Upper lobe of right lung (tissue), 1 donor: ENCODE data around the gene FTHL17. TPM values are rescaled to one million over a fixed set of nuclear protein-coding genes. Genes with fewer than 3 reads are reported as not detected.

Experiments
- ATAC-seq: fragments of 200-7000 bp; cut with Tn5 transposase; one replicate; pipeline ENCODE4 v1.9.1; 2020; ENCODE audit warnings: mild to moderate bottlenecking, moderate library complexity
- DNase-seq: peaks from one replicate; pipeline ENCODE4 v3.0.0-alpha.2; 2020
- H3K27ac ChIP-seq: fragments of 200-600 bp; one replicate; pipeline ENCODE4 v1.8.0; 2022
- H3K27me3 ChIP-seq: fragments of 200-600 bp; one replicate; pipeline ENCODE4 v1.8.0; 2022; ENCODE audit warnings: mild to moderate bottlenecking
- H3K36me3 ChIP-seq: fragments of 200-600 bp; one replicate; pipeline ENCODE4 v1.8.0; 2022
- H3K4me1 ChIP-seq: fragments of 200-600 bp; one replicate; pipeline ENCODE4 v1.8.0; 2022
- H3K4me3 ChIP-seq: fragments of 200-600 bp; one replicate; pipeline ENCODE4 v1.8.0; 2022; ENCODE audit warnings: mild to moderate bottlenecking
- H3K9me3 ChIP-seq: fragments of 200-600 bp; one replicate; pipeline ENCODE4 v1.8.0; 2022
- intact Hi-C: fragments of 100-400 bp; cut with DNase I; formaldehyde crosslinking; loops from one replicate; pipeline ENCODE4 v1.11.0; 2022
- total RNA-seq: library from RNA; stranded (reverse); fragmentation: NEBNext Ultra II Directional; extraction: Animal tissue kit (Norgen Biotek cat#: 25700); gene quantifications from one replicate; pipeline ENCODE4 v1.2.1, GENCODE V29; 2021
- TF ChIP-seq, protein P1 (sequence below): fragments of 200-600 bp; IDR thresholded peaks from one replicate; pipeline ENCODE4 v1.8.0; 2022; ENCODE audit warnings: antibody characterized with exemption
- donor health status: DM: no; HTN: yes; CAD: no; lungs with severe emphysema.

The FTHL17 gene
- total RNA-seq, 1 donor from 2014 or later: not detected

DNA sequence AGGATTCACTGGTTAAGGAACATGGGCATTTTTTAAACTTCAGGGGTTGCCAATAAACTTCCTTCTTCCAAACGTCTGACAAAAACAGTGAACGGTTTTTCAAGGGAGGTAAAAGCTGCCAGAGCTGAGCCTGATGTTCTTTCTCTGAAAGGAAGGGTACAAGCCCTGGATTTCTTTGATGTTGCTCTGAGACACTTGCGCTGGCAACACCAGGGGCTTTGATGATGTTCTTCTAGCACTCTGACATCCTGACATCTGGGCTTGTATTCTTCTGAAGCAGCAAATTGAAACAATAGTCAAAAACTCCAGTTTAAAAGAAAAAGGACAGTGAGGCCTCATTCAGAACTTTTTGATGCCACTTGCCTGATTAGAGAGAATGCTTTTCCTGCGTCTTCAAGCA lies 11.8 kb downstream of the FTHL17 start:
- Histone ChIP-seq H3K27ac (no peak overlapping the region), H3K4me1 (no peaks in the 10 kb centered on the region), H3K9me3 (no peaks in the 10 kb centered on the region), H3K4me3 (no peak overlapping the region), H3K27me3 (no peaks in the 10 kb centered on the region), H3K36me3 (no peaks in the 10 kb centered on the region)
- TF ChIP-seq, protein P1, sequence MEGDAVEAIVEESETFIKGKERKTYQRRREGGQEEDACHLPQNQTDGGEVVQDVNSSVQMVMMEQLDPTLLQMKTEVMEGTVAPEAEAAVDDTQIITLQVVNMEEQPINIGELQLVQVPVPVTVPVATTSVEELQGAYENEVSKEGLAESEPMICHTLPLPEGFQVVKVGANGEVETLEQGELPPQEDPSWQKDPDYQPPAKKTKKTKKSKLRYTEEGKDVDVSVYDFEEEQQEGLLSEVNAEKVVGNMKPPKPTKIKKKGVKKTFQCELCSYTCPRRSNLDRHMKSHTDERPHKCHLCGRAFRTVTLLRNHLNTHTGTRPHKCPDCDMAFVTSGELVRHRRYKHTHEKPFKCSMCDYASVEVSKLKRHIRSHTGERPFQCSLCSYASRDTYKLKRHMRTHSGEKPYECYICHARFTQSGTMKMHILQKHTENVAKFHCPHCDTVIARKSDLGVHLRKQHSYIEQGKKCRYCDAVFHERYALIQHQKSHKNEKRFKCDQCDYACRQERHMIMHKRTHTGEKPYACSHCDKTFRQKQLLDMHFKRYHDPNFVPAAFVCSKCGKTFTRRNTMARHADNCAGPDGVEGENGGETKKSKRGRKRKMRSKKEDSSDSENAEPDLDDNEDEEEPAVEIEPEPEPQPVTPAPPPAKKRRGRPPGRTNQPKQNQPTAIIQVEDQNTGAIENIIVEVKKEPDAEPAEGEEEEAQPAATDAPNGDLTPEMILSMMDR: no peak
- ATAC-seq (no peak), DNase-seq (no peak)
- intact Hi-C loops: no loop called here

DNA sequence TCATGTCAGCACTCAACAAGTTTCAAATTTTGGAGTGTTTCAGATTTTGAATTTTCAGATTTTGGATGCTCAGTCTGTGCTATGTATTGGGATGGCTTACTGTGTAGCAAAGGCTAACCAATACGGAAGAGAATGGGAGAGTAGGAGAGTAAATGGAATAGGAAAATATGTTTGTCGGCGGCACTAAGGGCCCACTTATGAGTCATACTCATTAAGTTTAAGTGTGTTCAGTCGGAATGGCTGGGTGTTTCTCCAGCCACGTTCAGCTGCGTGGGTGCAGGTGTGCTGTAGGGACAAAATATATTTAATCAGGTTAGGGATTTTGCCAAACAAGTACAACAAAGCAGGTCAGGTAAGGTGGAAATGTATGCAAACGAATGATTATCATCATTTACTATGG lies 13.6 kb downstream of the FTHL17 start:
- ATAC-seq: peak; percentile 73
- TF ChIP-seq, protein P1: no peak
- Histone ChIP-seq H3K4me3 (no peak overlapping the region), H3K4me1 (no peaks in the 10 kb centered on the region), H3K27ac (no peak overlapping the region), H3K27me3 (no peaks in the 10 kb centered on the region), H3K36me3 (no peaks in the 10 kb centered on the region), H3K9me3 (no peaks in the 10 kb centered on the region)
- DNase-seq: no peak
- intact Hi-C loops: no loop called here

DNA sequence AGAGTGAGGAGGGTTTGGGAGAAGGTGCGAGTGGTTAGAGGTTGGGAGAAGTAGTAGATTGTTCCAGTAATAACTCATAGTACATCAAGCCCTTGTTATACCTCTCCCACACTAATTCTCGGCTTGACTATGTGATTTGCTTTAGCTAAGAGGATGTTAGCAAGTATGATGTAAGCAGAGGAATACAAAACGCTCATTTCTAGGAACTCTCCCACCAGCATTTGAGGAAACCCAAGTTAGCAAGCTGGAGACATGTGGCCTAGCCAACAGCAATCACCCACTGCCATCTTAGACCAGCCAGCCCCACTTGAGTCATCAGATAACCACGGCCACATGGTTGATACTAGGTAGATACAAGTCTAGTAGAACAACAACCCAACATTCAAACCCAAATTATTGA lies 14.2 kb downstream of the FTHL17 start:
- H3K36me3 ChIP-seq: no peaks in the 10 kb centered on the region
- TF ChIP-seq, protein P1: no peak
- no peak for ATAC-seq

DNA sequence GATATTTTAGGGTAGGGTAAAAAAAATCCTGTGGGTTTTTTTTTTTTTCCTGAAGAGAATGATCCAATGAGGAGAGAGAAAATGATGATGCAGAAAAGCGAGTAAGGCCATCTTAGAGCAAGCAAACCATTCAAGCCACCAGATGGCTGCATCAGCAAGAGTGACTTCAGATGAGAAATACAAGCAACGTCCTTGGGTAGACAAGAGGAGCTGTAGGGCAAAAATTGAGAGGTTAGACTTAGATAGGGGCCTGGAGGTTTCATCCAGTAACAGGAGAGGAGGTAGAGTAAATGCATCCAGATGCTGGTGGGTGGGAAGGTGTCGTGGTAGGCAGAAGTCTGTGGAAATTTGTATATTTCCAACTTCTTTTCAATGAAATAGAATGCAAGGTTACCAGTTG lies 14.6 kb downstream of the FTHL17 start:
- ATAC-seq: no peak

More for the DNA sequence above, 14.2 kb downstream of the FTHL17 start:
- Histone ChIP-seq H3K27ac (no peak overlapping the region), H3K4me3 (no peak overlapping the region), H3K9me3 (no peaks in the 10 kb centered on the region), H3K27me3 (no peaks in the 10 kb centered on the region), H3K4me1 (no peaks in the 10 kb centered on the region)
- intact Hi-C loops: no loop called here
- no peak for DNase-seq

DNA sequence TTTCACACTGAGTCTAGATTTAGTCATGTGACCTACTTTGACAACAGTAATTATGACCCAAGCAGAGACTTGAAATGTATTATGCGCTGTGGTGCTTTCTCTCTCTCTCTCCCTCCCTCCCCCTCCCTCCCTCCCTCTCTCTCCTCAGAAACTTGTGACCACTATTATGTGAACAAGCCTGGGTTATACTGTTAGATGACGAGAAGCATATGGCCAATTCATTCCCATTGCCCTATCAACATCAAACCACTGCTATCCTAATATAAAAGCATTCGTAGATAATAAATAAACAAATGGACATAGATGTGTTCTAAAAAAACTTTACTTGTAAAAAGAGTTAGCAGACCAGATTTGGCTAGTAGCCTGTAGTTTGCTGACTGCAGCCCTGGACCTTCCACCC lies 18.2 kb downstream of the FTHL17 start:
- intact Hi-C loops: no loop called here
- no peak for DNase-seq

More for the DNA sequence above, 14.6 kb downstream of the FTHL17 start:
- H3K4me1 ChIP-seq: no peaks in the 10 kb centered on the region
- H3K27me3 ChIP-seq: no peaks in the 10 kb centered on the region
- TF ChIP-seq, protein P1: no peak
- no peak overlapping the region for H3K27ac ChIP-seq
- DNase-seq: no peak
- no peak overlapping the region for H3K4me3 ChIP-seq
- intact Hi-C loops: no loop called here
- H3K9me3 ChIP-seq: no peaks in the 10 kb centered on the region
- no peaks in the 10 kb centered on the region for H3K36me3 ChIP-seq

More for the DNA sequence above, 18.2 kb downstream of the FTHL17 start:
- no peaks in the 10 kb centered on the region for H3K4me1 ChIP-seq
- H3K27me3 ChIP-seq: no peaks in the 10 kb centered on the region
- no peak overlapping the region for H3K27ac ChIP-seq
- H3K36me3 ChIP-seq: no peaks in the 10 kb centered on the region
- no peak for ATAC-seq
- no peaks in the 10 kb centered on the region for H3K9me3 ChIP-seq
- TF ChIP-seq, protein P1: no peak
- H3K4me3 ChIP-seq: no peak overlapping the region
